Measurements from ENCODE around the gene PARD6G.

GRCh38 chr18:80183273-80184050 is 63.9 kb downstream of the PARD6G start:
- TF ChIP-seq CTCF (IDR thresholded peaks at IDR 0.05) (no peak), POLR2AphosphoS5 (IDR thresholded peaks at IDR 0.05) (no peak)
